Neural cell (in vitro differentiated cells): ENCODE data around the gene TFG. TPM values are rescaled to one million over a fixed set of nuclear protein-coding genes. Genes with fewer than 3 reads are reported as not detected.

Experiments used
- H2AFZ ChIP-seq: fragments of 200-600, 300-800 bp; sonication (generic), shearing (Covaris generic); 2 replicates; pipeline ENCODE4 v1.6.0; 2014; ENCODE audit warnings: low read depth, mild to moderate bottlenecking, antibody characterized with exemption, low read length, moderate library complexity
- H3F3A ChIP-seq: fragments of 200-600 bp; shearing (Covaris generic); 2 replicates; pipeline ENCODE4 v1.6.1; 2016; ENCODE audit warnings: mild to moderate bottlenecking, moderate library complexity, mixed read lengths, antibody characterized with exemption, low read length; ENCODE audit not compliant: insufficient read depth, poor library complexity, severe bottlenecking
- H3K27ac ChIP-seq: fragments of 200-600, 300-800 bp; sonication (generic), shearing (Covaris generic); 2 replicates; pipeline ENCODE4 v1.5.1; 2014; ENCODE audit warnings: mild to moderate bottlenecking, low read length, moderate library complexity
- H3K27me3 ChIP-seq: fragments of 300-800, 200-600 bp; sonication (generic), shearing (Covaris generic); 2 replicates; pipeline ENCODE4 v1.6.0; 2014; ENCODE audit warnings: mild to moderate bottlenecking, low read depth, low read length, moderate library complexity; ENCODE audit not compliant: insufficient read depth
- H3K36me3 ChIP-seq: fragments of 300-800, 200-600 bp; sonication (generic), shearing (Covaris generic); 2 replicates; pipeline ENCODE4 v1.5.1; 2014; ENCODE audit warnings: mild to moderate bottlenecking, antibody characterized with exemption, low read length, moderate library complexity; ENCODE audit not compliant: insufficient read depth
- H3K4me2 ChIP-seq: fragments of 300-800, 200-600 bp; sonication (generic), shearing (Covaris generic); 2 replicates; pipeline ENCODE4 v1.6.0; 2014; ENCODE audit warnings: mild to moderate bottlenecking, low read length
- H3K4me3 ChIP-seq: fragments of 300-800, 200-600 bp; sonication (generic), shearing (Covaris generic); 2 replicates; pipeline ENCODE4 v1.5.1; 2014; ENCODE audit warnings: mild to moderate bottlenecking, low read length, moderate library complexity
- H3K79me2 ChIP-seq: fragments of 200-600 bp; shearing (Covaris generic); replicated peaks from 2 replicates; pipeline ENCODE4 v1.6.0; 2014; ENCODE audit warnings: mild to moderate bottlenecking, low read length, moderate library complexity; ENCODE audit not compliant: insufficient read depth
- H3K9ac ChIP-seq: fragments of 300-800, 200-600 bp; sonication (generic), shearing (Covaris generic); 2 replicates; pipeline ENCODE4 v1.6.1; 2016; ENCODE audit warnings: mild to moderate bottlenecking, low read length, mixed read lengths
- H3K9me2 ChIP-seq: fragments of 200-600 bp; shearing (Covaris generic); 2 replicates; pipeline ENCODE4 v1.6.1; 2016; ENCODE audit warnings: mild to moderate bottlenecking, low read length, mixed read lengths; ENCODE audit not compliant: insufficient read depth
- H3K9me3 ChIP-seq: fragments of 200-600, 300-800 bp; sonication (generic), shearing (Covaris generic); 2 replicates; pipeline ENCODE4 v1.6.1; 2016; ENCODE audit warnings: mild to moderate bottlenecking, mixed run types, low read length, moderate library complexity, mixed read lengths
- H4K20me1 ChIP-seq: fragments of 200-600 bp; shearing (Covaris generic); 2 replicates; pipeline ENCODE4 v1.6.1; 2016; ENCODE audit warnings: mild to moderate bottlenecking, mixed run types; ENCODE audit not compliant: insufficient read depth
- CTCF ChIP-seq: fragments of 450-650 bp; IDR thresholded peaks from 2 replicates; pipeline ENCODE4 v1.5.1; 2014; ENCODE audit warnings: antibody characterized with exemption, mild to moderate bottlenecking, moderate library complexity; ENCODE audit not compliant: poor library complexity, severe bottlenecking
- EP300 ChIP-seq: fragments of 450-650 bp; conservative IDR thresholded peaks from 2 replicates; pipeline ENCODE4 v1.6.1; 2014; ENCODE audit warnings: antibody characterized with exemption, mild to moderate bottlenecking, moderate library complexity; ENCODE audit not compliant: poor library complexity, severe bottlenecking
- EZH2 ChIP-seq: fragments of 200-600, 300-800 bp; shearing (Covaris generic), sonication (generic); IDR thresholded peaks from 2 replicates; pipeline ENCODE4 v1.6.1; 2014; ENCODE audit warnings: antibody characterized with exemption, low read length, borderline replicate concordance, mild to moderate bottlenecking; ENCODE audit not compliant: insufficient read depth, poor library complexity, severe bottlenecking
- MXI1 ChIP-seq: fragments of 450-650 bp; conservative IDR thresholded peaks from 2 replicates; pipeline ENCODE4 v1.6.1; 2014; ENCODE audit warnings: antibody characterized with exemption, mild to moderate bottlenecking; ENCODE audit not compliant: poor library complexity, severe bottlenecking
- POLR2AphosphoS5 ChIP-seq: IDR thresholded peaks from 2 replicates; pipeline ENCODE4 v1.6.1; 2012
- RAD21 ChIP-seq: fragments of 450-650 bp; conservative IDR thresholded peaks from 2 replicates; pipeline ENCODE4 v1.6.1; 2014; ENCODE audit warnings: antibody characterized with exemption, mild to moderate bottlenecking, moderate library complexity
- REST ChIP-seq: IDR thresholded peaks from 2 replicates; pipeline ENCODE4 v1.6.1; 2012; ENCODE audit warnings: borderline replicate concordance
- SMC3 ChIP-seq: fragments of 450-650 bp; conservative IDR thresholded peaks from 2 replicates; pipeline ENCODE4 v1.6.1; 2014; ENCODE audit warnings: antibody characterized with exemption, mild to moderate bottlenecking, moderate library complexity; ENCODE audit not compliant: poor library complexity
- TAF1 ChIP-seq: IDR thresholded peaks from 2 replicates; pipeline ENCODE4 v1.6.1; 2012; ENCODE audit warnings: low read depth
- polyA plus RNA-seq: library from polyadenylated mRNA; depleted of rRNA; stranded (reverse); fragments of >200 nt; gene quantifications from 2 replicates; pipeline ENCODE4 v1.2.3, GENCODE V29; 2014

TFG gene
- polyA plus RNA-seq, 1 donor from 2014 or later: 64.6 TPM

GRCh38 chr3:100756441-100756840 lies 47.1 kb downstream of the TFG start:
- Histone ChIP-seq H3K9me2 (no peaks in the 10 kb centered on the region), H4K20me1 (no peaks in the 10 kb centered on the region), H3K4me3 (no peak overlapping the region), H2AFZ (no peak overlapping the region), H3K27ac (no peak overlapping the region), H3K4me2 (no peak overlapping the region), H3K9ac (no peak overlapping the region), H3K9me3 (no peaks in the 10 kb centered on the region), H3K36me3 (no peaks in the 10 kb centered on the region), H3K79me2 (no peaks in the 10 kb centered on the region), H3F3A (no peaks in the 10 kb centered on the region), H3K27me3 (no peaks in the 10 kb centered on the region)
- TF ChIP-seq CTCF: no peak
- TF ChIP-seq REST: no peak
- TF ChIP-seq TAF1: no peak
- no peak for TF ChIP-seq EP300
- no peak for TF ChIP-seq SMC3
- TF ChIP-seq POLR2AphosphoS5: no peak
- no peak for TF ChIP-seq RAD21
- no peak for TF ChIP-seq MXI1
- no peak for TF ChIP-seq EZH2

GRCh38 chr3:100759159-100759558 lies 49.9 kb downstream of the TFG start:
- Histone ChIP-seq H3K4me3 (no peak overlapping the region), H3F3A (no peaks in the 10 kb centered on the region), H3K27ac (no peak overlapping the region), H4K20me1 (no peaks in the 10 kb centered on the region), H3K9me3 (no peaks in the 10 kb centered on the region), H3K4me2 (no peak overlapping the region), H3K36me3 (no peaks in the 10 kb centered on the region), H3K9ac (no peak overlapping the region), H2AFZ (no peak overlapping the region), H3K27me3 (no peaks in the 10 kb centered on the region), H3K9me2 (no peaks in the 10 kb centered on the region), H3K79me2 (no peaks in the 10 kb centered on the region)
- TF ChIP-seq POLR2AphosphoS5: no peak
- no peak for TF ChIP-seq MXI1
- no peak for TF ChIP-seq RAD21
- no peak for TF ChIP-seq EZH2
- TF ChIP-seq SMC3: no peak
- TF ChIP-seq CTCF: no peak
- TF ChIP-seq EP300: no peak
- TF ChIP-seq TAF1: no peak
- no peak for TF ChIP-seq REST
